Measurements from ENCODE around the gene KIF1C. TPM values are rescaled to one million over a fixed set of nuclear protein-coding genes. Genes with fewer than 3 reads are reported as not detected.
"Not testable (repeated sequence)": the region's sequence is repeated elsewhere in the genome, so short reads cannot be mapped to it uniquely, and the experiment has no call there.

Gene KIF1C
- total RNA-seq, 4 donors from 2014 or later: 157 to 251 (median 187) TPM

DNA sequence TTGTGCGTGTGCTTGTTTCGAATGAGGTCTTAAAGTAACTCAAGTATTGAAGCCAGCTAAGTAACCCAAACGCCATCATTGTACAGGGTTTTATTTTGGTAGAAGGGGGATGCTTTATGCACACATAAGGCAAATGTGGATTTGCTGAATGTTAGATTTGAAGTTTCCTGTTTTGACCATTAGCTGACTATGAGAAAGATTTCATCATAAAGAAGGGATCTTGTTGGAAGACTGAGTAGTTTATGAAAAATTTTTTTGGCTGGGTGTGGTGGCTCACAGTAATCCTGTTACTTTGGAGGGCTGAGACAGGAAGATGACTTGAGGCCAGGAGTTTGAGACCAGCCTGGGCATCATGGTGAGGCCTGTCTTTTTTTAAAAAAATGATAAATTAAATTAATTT is 70.5 kb downstream of the KIF1C start:
- intact Hi-C loops (cut with DNase I): no loop called here
- Histone ChIP-seq H3K4me3 (no peak overlapping the region), H3K9me3 (no peaks in the 10 kb centered on the region), H3K36me3 (no peaks in the 10 kb centered on the region), H3K27me3 (peaks cover 0 to 6% (median 0%) of the 10 kb centered on the region in 4 donors), H3K27ac (replicated peaks in 1 of 4) (no peak overlapping the region), H3K4me1 (no peaks in the 10 kb centered on the region)
- TF ChIP-seq EP300 (IDR thresholded peaks at IDR 0.05): no peak
- no peak for TF ChIP-seq POLR2A (IDR thresholded peaks at IDR 0.05; ENCODE audit: low read depth)
- no peak for TF ChIP-seq POLR2AphosphoS5 (IDR thresholded peaks at IDR 0.05)
- no peak for TF ChIP-seq CTCF (IDR thresholded peaks at IDR 0.05)
- 93% methylated on average over 3 of the region's 3 CpGs for WGBS
- no peak for DNase-seq (ENCODE audit: extremely low spot score)

DNA sequence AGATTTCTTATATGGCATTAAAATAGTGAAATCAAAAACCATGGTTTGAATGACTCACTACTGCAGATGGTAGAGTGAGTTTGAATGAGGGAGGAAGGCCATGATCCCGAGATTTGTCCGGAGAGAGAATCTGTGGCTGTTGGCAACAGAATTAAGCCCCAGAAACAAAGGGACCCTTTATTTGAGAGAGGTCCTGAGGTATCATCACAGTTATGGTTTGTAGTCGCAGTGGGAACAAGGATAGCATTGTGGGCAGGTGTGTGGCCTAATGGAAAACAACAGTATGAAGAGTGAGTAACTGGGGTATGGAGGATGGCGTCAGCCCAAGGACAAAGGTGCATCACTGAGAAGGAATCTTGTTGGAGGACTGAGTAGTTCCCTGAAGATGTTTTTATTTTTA is 72.0 kb downstream of the KIF1C start:
- WGBS: 86% methylated on average over 4 of the region's 4 CpGs
- intact Hi-C loops (cut with DNase I): no loop called here
- no peak for DNase-seq (ENCODE audit: extremely low spot score)

GRCh38 chr17:5075472-5075871 is 77.7 kb downstream of the KIF1C start:
- H3K4me1 ChIP-seq: peaks cover 18 to 27% (median 24%) of the 10 kb centered on the region in 4 donors
- H3K27me3 ChIP-seq; intact Hi-C loops (cut with DNase I); H3K36me3 ChIP-seq; H3K9me3 ChIP-seq; H3K27ac ChIP-seq (replicated peaks in 1 of 4); H3K4me3 ChIP-seq; DNase-seq (ENCODE audit: extremely low spot score): not testable (repeated sequence)
- 92% methylated on average over 4 of the region's 5 CpGs for WGBS

More for the DNA sequence above, 72.0 kb downstream of the KIF1C start:
- TF ChIP-seq POLR2AphosphoS5 (IDR thresholded peaks at IDR 0.05) (no peak), EP300 (IDR thresholded peaks at IDR 0.05) (no peak)
- no peak overlapping the region for H3K4me3 ChIP-seq
- no peaks in the 10 kb centered on the region for H3K9me3 ChIP-seq
- no peaks in the 10 kb centered on the region for H3K36me3 ChIP-seq
- H3K27me3 ChIP-seq: peaks cover 0 to 6% (median 0%) of the 10 kb centered on the region in 4 donors
- no peak overlapping the region for H3K27ac ChIP-seq (replicated peaks in 1 of 4)
- H3K4me1 ChIP-seq: no peaks in the 10 kb centered on the region

- peaks cover 0 to 17% (median 1%) of the 10 kb centered on the region in 4 donors for H3K36me3 ChIP-seq
- peak overlapping the region; percentile 77 to 87 (median 82) for H3K27ac ChIP-seq (replicated peaks in 1 of 4)
- H3K27me3 ChIP-seq; DNase-seq (ENCODE audit: extremely low spot score); H3K9me3 ChIP-seq; intact Hi-C loops (cut with DNase I): not testable (repeated sequence)
- H3K4me3 ChIP-seq: peak overlapping the region; percentile 56 to 89 (median 71)
- WGBS: 96% methylated on average over 24 of the region's 24 CpGs
- H3K4me1 ChIP-seq: peaks cover 21 to 29% (median 25%) of the 10 kb centered on the region in 4 donors
Measured at GRCh38 chr17:5077275-5077674, 79.5 kb downstream of the KIF1C start.

DNA sequence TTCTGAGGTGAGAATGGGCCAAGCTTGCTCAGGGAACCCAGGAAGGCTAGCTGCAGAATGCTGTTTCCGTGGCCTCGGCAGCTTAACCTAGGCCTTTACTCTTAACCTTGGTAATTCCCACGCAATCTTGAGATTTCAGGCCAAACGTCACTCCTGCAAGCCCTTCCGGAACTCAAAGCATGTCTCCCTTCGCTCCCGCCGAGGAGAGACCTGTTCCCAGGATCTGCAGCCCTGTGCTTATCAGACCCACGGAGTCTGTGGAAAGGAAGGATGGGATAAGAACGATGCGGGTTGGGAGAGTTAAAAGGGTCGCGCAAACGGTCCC is 80.0 kb downstream of the KIF1C start:
- no peak for DNase-seq (ENCODE audit: extremely low spot score)

More for the DNA sequence above, 80.0 kb downstream of the KIF1C start:
- peak overlapping the region; percentile 56 to 89 (median 71) for H3K4me3 ChIP-seq
- H3K36me3 ChIP-seq: peaks cover 0 to 22% (median 1%) of the 10 kb centered on the region in 4 donors
- H3K27me3 ChIP-seq: no peaks in the 10 kb centered on the region
- peak overlapping the region; percentile 77 to 87 (median 82) for H3K27ac ChIP-seq (replicated peaks in 1 of 4)
- TF ChIP-seq POLR2AphosphoS5 (IDR thresholded peaks at IDR 0.05): no peak
- TF ChIP-seq EP300 (IDR thresholded peaks at IDR 0.05): no peak
- no peak for TF ChIP-seq CTCF (IDR thresholded peaks at IDR 0.05)
- TF ChIP-seq POLR2A (IDR thresholded peaks at IDR 0.05; ENCODE audit: low read depth): no peak
- intact Hi-C loops (cut with DNase I): no loop called here
- peaks cover 0 to 7% (median 1%) of the 10 kb centered on the region in 4 donors for H3K9me3 ChIP-seq
- 6% methylated on average over 13 of the region's 14 CpGs for WGBS
- peaks cover 21 to 29% (median 25%) of the 10 kb centered on the region in 4 donors for H3K4me1 ChIP-seq

Small RNA genes lying within 50 kb of the gene (small RNA-seq; reads per million reads assigned to genes)
- gene MIR6864 (0 to 0.51 (median 0.25) reads per million in 3 donors), gene MIR6865 (0 reads per million in 3 donors)

Other genes with a start within 250 kb of the KIF1C start
- gene TM4SF5, start 226.1 kb upstream of the KIF1C start, total RNA-seq: not detected
- 1 to 10 TPM in 3 of 4 donors, under 1 TPM in 1; 0.86 to 3.3 (median 2.6) TPM for gene VMO1, start 211.6 kb upstream of the KIF1C start, total RNA-seq
- not detected for gene GLTPD2, start 209.0 kb upstream of the KIF1C start, total RNA-seq
- 100 to 1,000 TPM; 162 to 205 (median 190) TPM for gene PSMB6, start 201.8 kb upstream of the KIF1C start, total RNA-seq
- 10 to 100 TPM in 3 of 4 donors, 1 to 10 TPM in 1; 9.6 to 15.2 (median 12.0) TPM for gene PLD2, start 190.8 kb upstream of the KIF1C start, total RNA-seq
- gene MINK1, start 164.6 kb upstream of the KIF1C start, total RNA-seq: 10 to 100 TPM; 28.8 to 55.2 (median 38.8) TPM
- 1 to 10 TPM in 2 of 4 donors, under 1 TPM in 2; 0.32 to 1.5 (median 0.88) TPM for gene C17orf107, start 98.4 kb upstream of the KIF1C start, total RNA-seq
- gene CHRNE, start 94.9 kb upstream of the KIF1C start, total RNA-seq: 1 to 10 TPM in 1 of 4 donors, under 1 TPM in 2, not detected in 1; 0.13 to 1.2 (median 0.63) TPM
- under 1 TPM in 1 of 4 donors, not detected in 3; 0.33 TPM for gene GP1BA, start 65.7 kb upstream of the KIF1C start, total RNA-seq
- 10 to 100 TPM; 38.8 to 73.4 (median 55.5) TPM for gene SLC25A11, start 57.9 kb upstream of the KIF1C start, total RNA-seq
- 10 to 100 TPM; 59.8 to 96.3 (median 69.5) TPM for gene RNF167, start 57.7 kb upstream of the KIF1C start, total RNA-seq
- gene PFN1, start 49.4 kb upstream of the KIF1C start, total RNA-seq: 1,000 to 10,000 TPM; 1,019 to 1,635 (median 1,341) TPM
- 1 to 10 TPM; 1.2 to 7.2 (median 2.1) TPM for gene ENO3, start 46.8 kb upstream of the KIF1C start, total RNA-seq
- 10 to 100 TPM; 45.5 to 74.7 (median 63.6) TPM for gene SPAG7, start 30.1 kb upstream of the KIF1C start, total RNA-seq
- gene CAMTA2, start 10.3 kb upstream of the KIF1C start, total RNA-seq: 10 to 100 TPM; 24.0 to 48.2 (median 28.4) TPM
- 1 to 10 TPM; 1.3 to 4.6 (median 3.0) TPM for gene INCA1, start 428 bp upstream of the KIF1C start, total RNA-seq
- gene SLC52A1, start 37.5 kb downstream of the KIF1C start, total RNA-seq: not detected
- 1 to 10 TPM; 4.1 to 6.2 (median 5.3) TPM for gene ZFP3, start 80.5 kb downstream of the KIF1C start, total RNA-seq
- 10 to 100 TPM in 2 of 4 donors, 1 to 10 TPM in 2; 8.4 to 12.5 (median 10.8) TPM for gene ZNF232, start 113.9 kb downstream of the KIF1C start, total RNA-seq
- 1 to 10 TPM in 1 of 4 donors, under 1 TPM in 2, not detected in 1; 0.06 to 2.9 (median 0.33) TPM for gene USP6, start 118.1 kb downstream of the KIF1C start, total RNA-seq
- 10 to 100 TPM in 2 of 4 donors, 1 to 10 TPM in 2; 7.5 to 13.3 (median 9.6) TPM for gene ZNF594, start 193.9 kb downstream of the KIF1C start, total RNA-seq
- gene SCIMP, start 236.9 kb downstream of the KIF1C start, total RNA-seq: 1 to 10 TPM in 3 of 4 donors, under 1 TPM in 1; 0.42 to 4.0 (median 1.3) TPM